ENCODE data around the gene ADCY2.
A peak's percentile ranks its signal among the peaks of the same experiment; 100 is the strongest.

The ADCY2 gene

DNA sequence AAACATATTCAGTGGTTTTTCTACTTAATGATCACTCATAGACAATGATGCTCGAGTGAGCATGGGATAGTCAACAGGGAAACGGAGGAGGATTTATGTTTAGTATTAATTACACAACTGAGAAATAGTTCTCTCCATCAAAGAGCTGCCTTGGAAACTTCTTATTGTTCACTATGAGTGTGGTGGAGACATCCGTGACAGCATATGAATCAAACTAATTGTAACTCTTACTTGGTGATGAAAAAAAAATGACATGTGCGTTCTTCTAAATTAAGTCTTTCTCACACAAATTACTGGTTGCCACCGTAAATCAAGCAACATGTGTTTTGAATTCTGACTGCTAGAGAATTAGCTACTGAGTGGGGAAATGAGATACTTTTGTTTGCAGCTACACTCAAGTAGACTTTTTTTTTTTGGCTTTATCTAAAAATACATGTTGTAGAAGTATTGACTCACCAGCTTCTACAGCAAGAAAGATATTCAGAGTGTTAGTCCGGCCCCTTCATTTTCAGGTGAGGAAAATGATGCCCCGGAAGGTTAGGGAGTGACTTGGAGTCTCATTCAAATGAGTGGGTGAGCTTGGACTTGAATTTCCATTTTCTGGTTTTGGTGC lies 275.5 kb downstream of the ADCY2 start:
- no peak for DNase-seq

DNA sequence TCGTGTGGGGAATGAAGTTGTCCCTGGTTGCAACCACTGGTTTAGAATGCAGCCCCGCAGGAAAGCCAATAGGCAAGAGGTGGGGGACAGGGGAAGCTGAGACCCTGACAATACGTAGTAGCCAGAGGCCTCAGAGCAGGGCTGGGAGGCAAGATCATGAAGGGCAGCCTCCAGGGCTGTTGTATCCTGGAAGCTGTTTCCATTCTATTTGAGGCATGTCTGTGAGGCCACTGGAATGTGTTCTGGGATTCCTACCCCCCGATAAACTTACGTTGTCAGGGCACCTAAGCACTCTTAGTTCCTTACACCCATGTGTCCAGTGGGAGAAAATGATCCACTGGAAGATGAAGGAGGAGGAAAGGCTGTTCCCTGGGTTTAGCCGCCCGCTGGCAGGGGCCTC lies 277.7 kb downstream of the ADCY2 start:
- no peak for DNase-seq

DNA sequence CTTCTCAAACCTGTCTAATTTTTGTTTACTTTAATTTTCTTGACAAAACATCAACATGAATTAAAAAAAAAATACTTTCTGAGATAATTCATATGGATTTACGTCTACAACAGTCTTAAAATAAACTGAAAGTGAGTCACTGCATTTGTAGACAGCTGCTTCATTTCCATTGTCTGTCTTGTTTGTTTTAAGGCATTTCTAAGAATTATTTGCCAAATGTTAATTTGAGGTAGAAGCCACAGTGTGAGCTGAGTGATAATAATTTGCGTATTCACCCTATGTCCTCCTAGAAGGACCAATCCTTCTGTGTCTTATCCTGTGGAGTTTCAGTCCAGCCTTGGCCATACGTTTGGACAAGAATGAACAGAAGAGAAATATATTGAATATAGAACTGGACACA lies 280.5 kb downstream of the ADCY2 start:
- DNase-seq = no peak

DNA sequence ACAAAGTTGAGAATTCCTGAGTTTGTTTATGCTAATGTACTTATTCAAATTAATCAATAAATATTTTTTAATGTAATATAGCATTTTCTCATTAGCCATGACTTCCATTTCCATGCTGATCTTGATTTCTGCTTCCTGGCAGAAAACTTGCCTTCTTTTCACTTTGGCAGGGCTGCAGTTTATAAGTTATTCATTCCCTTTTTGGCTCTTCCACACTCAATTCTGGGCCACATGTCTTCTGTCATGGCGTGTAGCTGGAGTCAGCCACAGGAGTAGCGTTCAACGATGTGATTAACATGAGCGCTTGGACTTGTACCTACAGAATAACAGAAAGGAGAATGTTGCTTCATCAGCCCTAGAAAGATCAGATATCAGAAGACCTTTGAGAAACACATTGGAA lies 282.1 kb downstream of the ADCY2 start:
- DNase-seq = no peak

DNA sequence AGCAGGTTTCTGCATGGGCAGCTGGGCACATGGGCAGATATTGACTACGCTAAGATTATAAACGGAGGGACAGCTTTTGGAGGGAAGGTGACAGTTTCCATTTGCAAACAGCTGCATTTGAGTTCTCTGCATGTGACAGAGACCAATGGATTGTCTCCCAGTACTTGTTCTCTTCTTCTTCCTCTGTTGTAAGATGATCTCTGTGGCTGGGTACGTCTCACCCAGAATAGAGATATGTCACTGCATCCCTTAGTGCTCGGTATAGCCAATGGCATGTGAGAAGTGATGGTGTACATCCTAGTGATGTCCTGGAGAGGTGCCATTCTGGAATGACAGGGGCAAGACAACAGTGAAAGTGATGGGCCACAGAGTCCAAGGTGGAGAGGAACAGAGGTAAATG lies 283.7 kb downstream of the ADCY2 start:
- no peak for DNase-seq

- no peak for DNase-seq
Observed at GRCh38 chr5:7680260-7680659, 284.3 kb downstream of the ADCY2 start.

- DNase-seq = no peak
Observed at GRCh38 chr5:7682379-7682778, 286.4 kb downstream of the ADCY2 start.

GRCh38 chr5:7683753-7684152 lies 287.8 kb downstream of the ADCY2 start:
- DNase-seq = no peak

GRCh38 chr5:7684826-7685225 lies 288.9 kb downstream of the ADCY2 start:
- DNase-seq = no peak

GRCh38 chr5:7686794-7687193 lies 290.9 kb downstream of the ADCY2 start:
- DNase-seq = no peak

GRCh38 chr5:7690557-7690956 lies 294.6 kb downstream of the ADCY2 start:
- no peak for DNase-seq

DNA sequence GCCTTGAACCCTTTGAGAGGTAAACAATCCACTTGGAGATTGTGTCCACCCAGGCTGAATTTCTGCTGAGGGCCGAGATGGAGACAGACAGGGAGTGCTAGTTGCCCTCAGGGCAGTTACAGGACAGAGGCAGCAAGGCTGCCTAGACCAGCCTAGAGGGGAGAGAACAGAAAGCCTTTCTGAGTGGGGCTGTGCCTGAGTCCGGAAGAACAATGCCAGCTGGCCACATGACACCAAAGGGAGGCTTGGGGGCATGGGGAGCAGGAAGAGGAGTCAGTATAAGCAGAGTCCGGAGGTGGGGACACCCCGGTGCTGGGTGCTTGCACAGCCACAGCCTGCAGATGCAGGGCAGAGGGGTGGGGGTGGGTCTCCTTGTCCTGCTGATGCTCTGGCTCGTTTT lies 309.3 kb downstream of the ADCY2 start:
- no peak for DNase-seq

DNA sequence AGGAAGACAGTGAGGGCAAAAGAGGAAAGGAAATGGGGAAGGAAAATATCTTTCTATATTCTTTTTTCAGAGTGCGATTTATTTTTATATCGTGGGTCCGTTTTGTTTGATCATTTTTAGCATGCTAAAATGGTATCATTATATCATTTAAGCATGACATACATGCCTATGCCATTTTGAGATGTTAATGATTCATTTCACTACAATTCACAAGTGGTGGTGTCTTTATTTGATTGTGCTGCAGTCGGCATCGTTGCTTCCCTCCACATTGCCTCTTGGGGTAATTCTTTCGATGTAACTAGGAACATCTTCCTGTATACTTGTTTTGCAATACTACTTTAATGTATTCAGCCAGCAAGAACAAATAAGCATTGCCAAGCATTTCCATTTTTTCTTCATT lies 309.8 kb downstream of the ADCY2 start:
- DNase-seq = no peak

DNA sequence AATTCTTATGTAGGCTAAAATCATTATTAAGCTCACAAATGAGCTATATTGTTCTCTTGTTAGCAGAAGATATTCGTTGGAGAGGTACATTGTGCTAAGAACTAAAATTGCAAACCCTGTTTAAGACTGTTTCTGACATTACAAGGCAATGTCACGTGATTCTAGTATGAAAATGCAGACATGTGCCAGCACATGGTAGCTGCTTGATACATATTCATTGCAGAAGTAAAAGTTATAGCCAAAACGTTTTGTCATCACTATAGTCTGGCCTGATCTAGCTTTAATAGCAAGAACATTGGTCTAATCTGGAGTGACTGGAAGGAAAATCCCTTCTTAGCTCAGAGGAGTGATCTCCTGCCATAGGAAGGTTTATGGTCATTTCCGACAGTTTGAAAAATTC lies 310.3 kb downstream of the ADCY2 start:
- no peak for DNase-seq

DNA sequence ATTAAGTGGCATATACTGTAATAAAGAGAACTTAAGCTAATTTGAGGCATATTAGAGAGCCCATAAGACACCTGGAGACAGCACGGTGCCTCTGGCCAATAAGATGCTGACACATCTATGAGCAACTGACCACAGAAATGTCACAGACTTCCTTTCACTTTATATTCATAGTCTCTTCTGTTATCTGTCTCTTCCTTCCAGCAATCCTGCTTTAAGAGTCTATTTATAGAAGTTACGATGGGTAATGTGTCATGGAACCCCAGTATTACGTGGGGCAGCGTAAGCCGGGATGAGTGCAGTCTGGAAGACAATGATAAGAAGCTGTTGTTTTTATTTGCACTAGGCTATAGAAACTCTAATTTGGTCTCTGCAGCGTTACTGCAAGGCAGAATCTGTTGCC lies 318.2 kb downstream of the ADCY2 start:
- DNase-seq = no peak

GRCh38 chr5:7714697-7715096 lies 318.8 kb downstream of the ADCY2 start:
- no peak for DNase-seq

DNA sequence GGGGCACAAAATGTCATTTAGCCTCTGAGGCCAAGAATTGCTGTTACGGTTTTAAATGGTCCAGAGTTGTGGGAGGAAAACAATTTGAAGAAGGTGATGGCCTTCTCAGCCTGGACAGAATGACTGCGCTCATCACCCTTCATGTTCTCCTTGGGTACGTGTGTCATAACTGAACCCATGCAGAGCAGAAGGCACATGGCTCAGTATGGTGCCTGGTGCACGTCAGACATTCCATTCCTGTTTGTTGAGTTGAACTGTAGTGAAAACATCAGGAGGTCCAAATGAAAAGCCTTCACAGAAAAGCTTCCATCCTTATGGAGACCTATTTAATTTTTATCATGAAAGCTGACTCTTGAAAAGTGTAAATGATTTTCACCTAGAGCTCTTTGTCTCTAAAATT lies 321.8 kb downstream of the ADCY2 start:
- no peak for DNase-seq

DNA sequence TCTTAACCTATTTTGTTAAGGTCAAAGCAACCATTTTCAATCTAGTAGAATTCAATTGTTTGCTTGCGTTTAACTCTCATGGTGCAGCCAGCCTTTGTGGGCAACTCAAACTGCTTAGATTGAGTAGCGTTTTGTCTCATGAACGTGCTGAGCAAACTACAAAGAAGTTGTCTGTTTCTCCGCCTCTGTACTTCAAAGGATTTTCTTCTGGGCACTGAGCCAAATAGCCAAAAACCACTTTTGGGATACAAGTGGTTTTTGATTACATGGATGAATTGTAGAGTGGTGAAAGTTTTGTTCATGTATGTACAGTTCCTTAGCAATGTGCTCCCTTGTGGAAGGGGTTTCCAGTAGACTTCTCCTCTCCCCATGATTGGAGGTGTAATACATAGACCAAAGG lies 332.1 kb downstream of the ADCY2 start:
- DNase-seq = no peak

GRCh38 chr5:7741415-7742065 lies 345.6 kb downstream of the ADCY2 start:
- DNase-seq = no peak

DNA sequence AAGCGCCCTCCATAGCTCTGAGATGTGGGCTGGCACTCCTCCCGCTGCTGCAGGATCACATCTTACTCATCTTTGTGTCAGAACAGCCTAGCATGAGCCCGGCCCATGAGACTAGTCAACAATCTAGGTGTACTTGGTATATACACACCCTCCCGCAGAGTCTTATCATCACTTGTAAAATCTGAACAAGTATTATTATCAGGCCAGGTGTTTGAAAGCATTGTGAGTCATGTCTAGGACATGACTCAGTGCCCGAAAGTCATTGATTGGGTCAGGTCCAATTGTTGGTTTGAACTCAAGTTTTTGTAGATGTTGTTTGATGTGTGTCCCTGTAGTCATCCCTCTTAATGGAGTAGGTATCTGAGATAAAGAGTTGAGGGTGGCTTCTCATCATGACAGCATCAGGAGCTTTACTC lies 346.3 kb downstream of the ADCY2 start:
- DNase-seq = no peak

- peak; percentile 47 for DNase-seq
Observed at GRCh38 chr5:7745882-7746610, 350.1 kb downstream of the ADCY2 start.

GRCh38 chr5:7747728-7748127 lies 351.8 kb downstream of the ADCY2 start:
- DNase-seq = no peak

GRCh38 chr5:7749626-7750025 lies 353.7 kb downstream of the ADCY2 start:
- no peak for DNase-seq

- no peak for DNase-seq
Observed at GRCh38 chr5:7751874-7752273, 355.9 kb downstream of the ADCY2 start.
